ENCODE data around the gene MRGPRX2.

GRCh38 chr11:19083166-19083565 is 22.6 kb upstream of the MRGPRX2 start:
- TF ChIP-seq CTCF (IDR thresholded peaks at IDR 0.05; ENCODE audit: poor library complexity, severe bottlenecking) = no peak
- TF ChIP-seq POLR2AphosphoS5 (IDR thresholded peaks at IDR 0.05) = no peak
- no peak for TF ChIP-seq EP300 (conservative IDR thresholded peaks at IDR 0.05; ENCODE audit: poor library complexity, severe bottlenecking)

Data from neural cell (in vitro differentiated cells).